IMR-90 (cell line): ENCODE results near the gene KDR. TPM values are rescaled to one million over a fixed set of nuclear protein-coding genes. Genes with fewer than 3 reads are reported as not detected.

ENCODE experiments used
- ATAC-seq: fragments of 200-7000 bp; cut with Tn5 transposase; 2 replicates; pipeline ENCODE4 v1.9.1; 2020; ENCODE audit warnings: low read depth, mild to moderate bottlenecking, moderate library complexity
- BruUV-seq: library from RNA; stranded (reverse); fragments of 400-500 nt; replicated peaks from 2 replicates; lab custom pipeline; 2021; lab: Mats Ljungman, UMichigan
- CTCF ChIA-PET: fragments of 300-600 bp; formaldehyde crosslinking; extraction: SDS; loops from one replicate; lab custom pipeline; 2021; ENCODE audit warnings: antibody characterized with exemption; lab: Yijun Ruan, JAX
- POLR2A ChIA-PET: fragments of 300-600 bp; sonication (Branson Sonifier 250); formaldehyde crosslinking; loops from one replicate; lab custom pipeline; 2022; ENCODE audit warnings: antibody characterized with exemption; ENCODE audit not compliant: unreplicated experiment; lab: Charles Lee
- DNase-seq: peaks from one replicate; pipeline ENCODE4 v3.0.0; 2013
- H2AFZ ChIP-seq: replicated peaks from 2 replicates; pipeline ENCODE3; 2013; ENCODE audit warnings: low read length, mild to moderate bottlenecking; ENCODE audit not compliant: poor library complexity
- H2AK5ac ChIP-seq: 2 replicates; pipeline ENCODE4 v1.6.1; 2013; ENCODE audit warnings: low read depth, low read length, inconsistent platforms
- H2AK9ac ChIP-seq: replicated peaks from 2 replicates; pipeline ENCODE3; 2013; ENCODE audit warnings: mild to moderate bottlenecking, low read depth, low read length, moderate library complexity; ENCODE audit not compliant: poor library complexity
- H2BK120ac ChIP-seq: 2 replicates; pipeline ENCODE4 v1.6.1; 2013; ENCODE audit warnings: low read depth, low read length, inconsistent platforms
- H2BK15ac ChIP-seq: 3 replicates; pipeline ENCODE4 v1.6.1; 2013; ENCODE audit warnings: low read depth, low read length, inconsistent platforms
- H2BK20ac ChIP-seq: 2 replicates; pipeline ENCODE4 v1.6.1; 2013; ENCODE audit warnings: low read depth, mild to moderate bottlenecking, inconsistent platforms, low read length, moderate library complexity
- H2BK5ac ChIP-seq: 2 replicates; pipeline ENCODE4 v1.6.1; 2013; ENCODE audit warnings: mild to moderate bottlenecking, low read depth, low read length, inconsistent platforms; ENCODE audit not compliant: poor library complexity, severe bottlenecking
- H3K14ac ChIP-seq: replicated peaks from 2 replicates; pipeline ENCODE4 v1.6.1; 2013; ENCODE audit warnings: low read depth, low read length, inconsistent platforms
- H3K18ac ChIP-seq: 2 replicates; pipeline ENCODE4 v1.6.1; 2013; ENCODE audit warnings: low read depth, low read length, control low read depth
- H3K23ac ChIP-seq: 2 replicates; pipeline ENCODE4 v1.6.1; 2013; ENCODE audit warnings: low read depth, low read length, inconsistent platforms
- H3K27ac ChIP-seq: 2 replicates; pipeline ENCODE4 v1.5.1; 2013; ENCODE audit warnings: mild to moderate bottlenecking, control low read depth, low read length; ENCODE audit not compliant: insufficient read depth
- H3K27me3 ChIP-seq: 2 replicates; pipeline ENCODE4 v1.6.1; 2013; ENCODE audit warnings: low read length; ENCODE audit not compliant: control insufficient read depth, insufficient read depth
- H3K36me3 ChIP-seq: 2 replicates; pipeline ENCODE4 v1.6.1; 2013; ENCODE audit warnings: low read length, mixed read lengths; ENCODE audit not compliant: control insufficient read depth, insufficient read depth
- H3K4ac ChIP-seq: 2 replicates; pipeline ENCODE4 v1.6.1; 2013; ENCODE audit warnings: low read depth, low read length, inconsistent platforms
- H3K4me1 ChIP-seq: 2 replicates; pipeline ENCODE4 v1.6.1; 2013; ENCODE audit warnings: low read length, mixed read lengths; ENCODE audit not compliant: control insufficient read depth, insufficient read depth
- H3K4me2 ChIP-seq: 2 replicates; pipeline ENCODE4 v1.6.1; 2013; ENCODE audit warnings: low read depth, mild to moderate bottlenecking, control low read depth, low read length, moderate library complexity
- H3K4me3 ChIP-seq: 2 replicates; pipeline ENCODE4 v1.5.1; 2013; ENCODE audit warnings: low read depth, mild to moderate bottlenecking, control low read depth, low read length, moderate library complexity; ENCODE audit not compliant: insufficient read depth
- H3K56ac ChIP-seq: 2 replicates; pipeline ENCODE4 v1.6.1; 2013; ENCODE audit warnings: low read length, inconsistent platforms; ENCODE audit not compliant: insufficient read depth; ENCODE audit errors: extremely low read depth
- H3K79me1 ChIP-seq, 2 experiments: 2 replicates each; pipeline ENCODE4 v1.6.1; 2013; ENCODE audit warnings: low read length in 2 of 2, inconsistent platforms in 1 of 2, low read depth in 1 of 2
- H3K9ac ChIP-seq: 2 replicates; pipeline ENCODE4 v1.6.1; 2013; ENCODE audit warnings: low read depth, low read length, control low read depth
- H3K9me1 ChIP-seq: 2 replicates; pipeline ENCODE4 v1.6.1; 2013; ENCODE audit warnings: low read length, inconsistent platforms; ENCODE audit not compliant: insufficient read depth
- H3K9me3 ChIP-seq: 2 replicates; pipeline ENCODE4 v1.6.1; 2013; ENCODE audit warnings: low read length; ENCODE audit not compliant: control insufficient read depth, insufficient read depth
- H4K20me1 ChIP-seq: 2 replicates; pipeline ENCODE4 v1.6.1; 2013; ENCODE audit warnings: low read length, inconsistent platforms; ENCODE audit not compliant: insufficient read depth
- H4K5ac ChIP-seq: 2 replicates; pipeline ENCODE4 v1.6.1; 2013; ENCODE audit warnings: mild to moderate bottlenecking, low read depth, low read length, control low read depth
- H4K8ac ChIP-seq, 2 experiments: 2 replicates each; pipeline ENCODE4 v1.6.1; 2013; ENCODE audit warnings: low read depth in 2 of 2, low read length in 2 of 2, control low read depth in 1 of 2, inconsistent platforms in 1 of 2
- H4K91ac ChIP-seq: 2 replicates; pipeline ENCODE4 v1.6.1; 2013; ENCODE audit warnings: low read depth, low read length, inconsistent platforms; ENCODE audit not compliant: insufficient read depth
- BHLHE40 ChIP-seq: fragments of 150-350 bp; IDR thresholded peaks from 2 replicates; pipeline ENCODE4 v1.6.1; 2016; ENCODE audit warnings: mild to moderate bottlenecking, low read depth, low read length
- CEBPB ChIP-seq: IDR thresholded peaks from 2 replicates; pipeline ENCODE4 v1.6.1; 2012; ENCODE audit warnings: low read depth, low read length, improper control_type of control experiment
- CHD1 ChIP-seq: IDR thresholded peaks from 2 replicates; pipeline ENCODE4 v1.6.1; 2012; ENCODE audit warnings: low read depth, low read length, improper control_type of control experiment
- FOS ChIP-seq: fragments of 150-350 bp; IDR thresholded peaks from 2 replicates; pipeline ENCODE4 v1.6.1; 2016; ENCODE audit warnings: low read depth, low read length
- MAFK ChIP-seq: IDR thresholded peaks from 2 replicates; pipeline ENCODE4 v1.6.1; 2012; ENCODE audit warnings: low read depth, low read length, improper control_type of control experiment
- MAZ ChIP-seq: IDR thresholded peaks from 2 replicates; pipeline ENCODE4 v1.6.1; 2012; ENCODE audit warnings: low read depth, mild to moderate bottlenecking, low read length, improper control_type of control experiment, moderate library complexity, borderline replicate concordance
- MXI1 ChIP-seq: IDR thresholded peaks from 2 replicates; pipeline ENCODE4 v1.6.1; 2012; ENCODE audit warnings: low read depth, mild to moderate bottlenecking, low read length, moderate library complexity, borderline replicate concordance
- NFE2L2 ChIP-seq: fragments of 150-350 bp; IDR thresholded peaks from 2 replicates; pipeline ENCODE4 v1.6.1; 2016; ENCODE audit warnings: low read depth, mild to moderate bottlenecking, low read length
- RAD21 ChIP-seq: IDR thresholded peaks from 2 replicates; pipeline ENCODE4 v1.6.1; 2012; ENCODE audit warnings: low read length, improper control_type of control experiment
- RCOR1 ChIP-seq: IDR thresholded peaks from 2 replicates; pipeline ENCODE4 v1.6.1; 2012; ENCODE audit warnings: mild to moderate bottlenecking, low read length, improper control_type of control experiment; ENCODE audit not compliant: insufficient replicate concordance
- RFX5 ChIP-seq: IDR thresholded peaks from 2 replicates; pipeline ENCODE4 v1.8.0; 2012; ENCODE audit warnings: low read depth, mild to moderate bottlenecking, low read length, moderate library complexity
- SMC3 ChIP-seq: fragments of 150-350 bp; IDR thresholded peaks from 2 replicates; pipeline ENCODE4 v1.6.1; 2016; ENCODE audit warnings: low read depth, mild to moderate bottlenecking, antibody characterized with exemption, low read length, moderate library complexity
- WGBS, 2 experiments: methylation state at CpG; one replicate each; pipeline versions ENCODE4 v1.1.5 to v1.1.7; 2013; ENCODE audit warnings: missing lambda C conversion rate in 2 of 2; ENCODE audit not compliant: insufficient read length in 1 of 2; ENCODE audit errors: extremely low coverage in 2 of 2; 5-methylcytosine and 5-hydroxymethylcytosine counted together
- dilution Hi-C: fragments of 300-500 bp; cut with HindIII; formaldehyde crosslinking; loops from one replicate; pipeline ENCODE4 v1.14.3; 2018; ENCODE audit warnings: low sequenced_read_pairs; ENCODE audit not compliant: unreplicated experiment
- in situ Hi-C: fragments of 300-500 bp; cut with MboI; formaldehyde crosslinking; loops from 3 replicates; pipeline ENCODE4 v1.14.3; 2019; ENCODE audit warnings: low sequenced_read_pairs, inconsistent platforms, mixed read lengths
- intact Hi-C: fragments of 100-400 bp; cut with micrococcal nuclease; formaldehyde crosslinking; loops from 2 replicates; pipeline ENCODE4 v1.10.0; 2022
- polyA plus RNA-seq, 3 experiments: library from polyadenylated mRNA; depleted of rRNA; stranded (reverse); fragments of >200 nt; gene quantifications; 2 replicates each; pipeline ENCODE4 v1.2.3, GENCODE V29; 2012; ENCODE audit warnings: low replicate concordance in 1 of 3
- total RNA-seq: library from RNA; depleted of rRNA; stranded (reverse); fragments of >200 nt; gene quantifications from 2 replicates; pipeline ENCODE4 v1.2.3, GENCODE V29; 2012
- TF ChIP-seq, protein P1 (sequence below): fragments of 150-350 bp; IDR thresholded peaks from 2 replicates; pipeline ENCODE4 v1.6.1; 2016; ENCODE audit warnings: low read depth, mild to moderate bottlenecking, low read length, moderate library complexity, borderline replicate concordance
- TF ChIP-seq, protein P2 (sequence below): conservative IDR thresholded peaks from 2 replicates; pipeline ENCODE4 v1.5.1; 2012; ENCODE audit warnings: mild to moderate bottlenecking, low read depth, low read length, improper control_type of control experiment

KDR gene
- total and polyA plus RNA-seq, 2 of the 4 experiments (the other 2 are of a cell fraction): not detected

DNA sequence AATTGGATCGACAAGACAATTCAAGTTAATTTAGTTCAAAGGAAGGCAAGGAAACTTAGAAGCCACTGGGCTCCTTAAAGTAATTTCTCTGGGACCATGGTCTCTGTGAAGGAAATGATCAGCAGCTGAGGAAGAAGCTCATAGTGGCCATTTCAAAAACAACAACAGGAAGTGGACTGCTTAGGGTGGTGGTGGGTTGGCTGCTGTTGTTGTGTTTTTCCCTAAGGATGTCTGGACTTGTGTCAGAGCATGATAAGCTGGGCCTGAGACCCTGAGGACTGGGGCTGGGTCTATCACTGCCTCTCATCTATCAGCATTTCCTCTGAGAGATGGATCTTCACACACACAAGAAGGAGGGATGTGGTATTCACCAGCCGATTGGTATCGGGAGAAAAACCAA is 18.3 kb downstream of the KDR start:
- H3K9ac ChIP-seq: no peak overlapping the region
- H3K9me3 ChIP-seq: no peaks in the 10 kb centered on the region
- no peaks in the 10 kb centered on the region for H3K27me3 ChIP-seq
- H3K18ac ChIP-seq: no peak overlapping the region
- no peak overlapping the region for H2BK5ac ChIP-seq
- no peaks in the 10 kb centered on the region for H3K36me3 ChIP-seq
- H3K4me1 ChIP-seq: no peaks in the 10 kb centered on the region
- no peak overlapping the region for H3K27ac ChIP-seq
- H4K91ac ChIP-seq: no peak overlapping the region
- no peak overlapping the region for H2BK120ac ChIP-seq
- no peaks in the 10 kb centered on the region for H4K20me1 ChIP-seq
- dilution Hi-C loops: no loop called here
- intact Hi-C loops: no loop called here
- TF ChIP-seq RCOR1 (no peak), BHLHE40 (no peak), CEBPB (no peak), RAD21 (no peak), CHD1 (no peak), MXI1 (no peak), FOS (no peak), MAZ (no peak), SMC3 (no peak), NFE2L2 (no peak), MAFK (no peak), RFX5 (no peak)
- TF ChIP-seq, protein P1, sequence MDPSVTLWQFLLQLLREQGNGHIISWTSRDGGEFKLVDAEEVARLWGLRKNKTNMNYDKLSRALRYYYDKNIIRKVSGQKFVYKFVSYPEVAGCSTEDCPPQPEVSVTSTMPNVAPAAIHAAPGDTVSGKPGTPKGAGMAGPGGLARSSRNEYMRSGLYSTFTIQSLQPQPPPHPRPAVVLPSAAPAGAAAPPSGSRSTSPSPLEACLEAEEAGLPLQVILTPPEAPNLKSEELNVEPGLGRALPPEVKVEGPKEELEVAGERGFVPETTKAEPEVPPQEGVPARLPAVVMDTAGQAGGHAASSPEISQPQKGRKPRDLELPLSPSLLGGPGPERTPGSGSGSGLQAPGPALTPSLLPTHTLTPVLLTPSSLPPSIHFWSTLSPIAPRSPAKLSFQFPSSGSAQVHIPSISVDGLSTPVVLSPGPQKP: no peak
- TF ChIP-seq, protein P2, sequence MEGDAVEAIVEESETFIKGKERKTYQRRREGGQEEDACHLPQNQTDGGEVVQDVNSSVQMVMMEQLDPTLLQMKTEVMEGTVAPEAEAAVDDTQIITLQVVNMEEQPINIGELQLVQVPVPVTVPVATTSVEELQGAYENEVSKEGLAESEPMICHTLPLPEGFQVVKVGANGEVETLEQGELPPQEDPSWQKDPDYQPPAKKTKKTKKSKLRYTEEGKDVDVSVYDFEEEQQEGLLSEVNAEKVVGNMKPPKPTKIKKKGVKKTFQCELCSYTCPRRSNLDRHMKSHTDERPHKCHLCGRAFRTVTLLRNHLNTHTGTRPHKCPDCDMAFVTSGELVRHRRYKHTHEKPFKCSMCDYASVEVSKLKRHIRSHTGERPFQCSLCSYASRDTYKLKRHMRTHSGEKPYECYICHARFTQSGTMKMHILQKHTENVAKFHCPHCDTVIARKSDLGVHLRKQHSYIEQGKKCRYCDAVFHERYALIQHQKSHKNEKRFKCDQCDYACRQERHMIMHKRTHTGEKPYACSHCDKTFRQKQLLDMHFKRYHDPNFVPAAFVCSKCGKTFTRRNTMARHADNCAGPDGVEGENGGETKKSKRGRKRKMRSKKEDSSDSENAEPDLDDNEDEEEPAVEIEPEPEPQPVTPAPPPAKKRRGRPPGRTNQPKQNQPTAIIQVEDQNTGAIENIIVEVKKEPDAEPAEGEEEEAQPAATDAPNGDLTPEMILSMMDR: no peak
- BruUV-seq: no TSS peak
- no peak overlapping the region for H2AFZ ChIP-seq
- H3K56ac ChIP-seq: no peak overlapping the region
- DNase-seq (no peak), ATAC-seq (no peak)
- H2BK15ac ChIP-seq: no peak overlapping the region
- H4K5ac ChIP-seq: no peak overlapping the region
- no peak overlapping the region for H2AK9ac ChIP-seq
- H3K23ac ChIP-seq: no peak overlapping the region
- H3K4ac ChIP-seq: no peak overlapping the region
- POLR2A ChIA-PET: no interaction called here
- in situ Hi-C loops: no loop called here
- no peak overlapping the region for H2BK20ac ChIP-seq
- H3K9me1 ChIP-seq: no peaks in the 10 kb centered on the region
- H3K14ac ChIP-seq: no peak overlapping the region
- CTCF ChIA-PET: no interaction called here
- H4K8ac ChIP-seq: no peak overlapping the region
- no peak overlapping the region for H3K4me2 ChIP-seq
- H2AK5ac ChIP-seq: no peak overlapping the region
- H3K4me3 ChIP-seq: no peak overlapping the region
- WGBS, 2 experiments: no CpG with 5 or more reads among the region's 3 CpGs
- no peaks in the 10 kb centered on the region for H3K79me1 ChIP-seq
